GM23338 (cell line): ENCODE results near the gene CNTNAP2. TPM values are rescaled to one million over a fixed set of nuclear protein-coding genes. Genes with fewer than 3 reads are reported as not detected.
"Not testable (repeated sequence)": the region's sequence is repeated elsewhere in the genome, so short reads cannot be mapped to it uniquely, and the experiment has no call there.

Experiments
- ATAC-seq: fragments of 200-7000 bp; cut with Tn5 transposase; 3 replicates; pipeline ENCODE4 v1.9.1; 2020
- DNase-seq: peaks from one replicate; pipeline ENCODE4 v3.0.0-alpha.2; 2015; ENCODE audit warnings: low spot score
- H2AFZ ChIP-seq: fragments of 200-600 bp; sonication (generic); 2 replicates; pipeline ENCODE4 v1.8.0; 2016; ENCODE audit warnings: antibody characterized with exemption, mild to moderate bottlenecking, moderate library complexity
- H3F3A ChIP-seq: fragments of 200-600 bp; sonication (generic); replicated peaks from 2 replicates; pipeline ENCODE4 v1.8.0; 2017; ENCODE audit warnings: antibody characterized with exemption, mixed run types, low read depth
- H3K27ac ChIP-seq: fragments of 200-600 bp; sonication (generic); 2 replicates; pipeline ENCODE4 v1.6.1; 2016; ENCODE audit warnings: low read depth
- H3K27me3 ChIP-seq: fragments of 200-600 bp; sonication (generic); 2 replicates; pipeline ENCODE4 v1.8.0; 2016; ENCODE audit warnings: mild to moderate bottlenecking, mixed run types, moderate library complexity; ENCODE audit not compliant: insufficient read depth
- H3K36me3 ChIP-seq: fragments of 200-600 bp; sonication (generic); 2 replicates; pipeline ENCODE4 v1.8.0; 2016; ENCODE audit warnings: mild to moderate bottlenecking; ENCODE audit not compliant: insufficient read depth
- H3K4me1 ChIP-seq: fragments of 200-600 bp; sonication (generic); 2 replicates; pipeline ENCODE4 v1.8.0; 2016; ENCODE audit warnings: mild to moderate bottlenecking, moderate library complexity; ENCODE audit not compliant: insufficient read depth
- H3K4me2 ChIP-seq: fragments of 200-600 bp; sonication (generic); 2 replicates; pipeline ENCODE4 v1.7.1; 2017; ENCODE audit warnings: mixed run types
- H3K4me3 ChIP-seq: fragments of 200-600 bp; sonication (generic); 2 replicates; pipeline ENCODE4 v1.6.1; 2016; ENCODE audit warnings: mixed run types
- H3K79me2 ChIP-seq: fragments of 200-600 bp; sonication (generic); replicated peaks from 2 replicates; pipeline ENCODE4 v1.8.0; 2017; ENCODE audit warnings: mild to moderate bottlenecking; ENCODE audit not compliant: insufficient read depth
- H3K9me2 ChIP-seq: fragments of 200-600 bp; sonication (generic); 2 replicates; pipeline ENCODE4 v1.8.0; 2017; ENCODE audit not compliant: insufficient read depth
- H4K20me1 ChIP-seq: fragments of 200-600 bp; sonication (generic); replicated peaks from 2 replicates; pipeline ENCODE4 v1.8.0; 2017; ENCODE audit warnings: mild to moderate bottlenecking; ENCODE audit not compliant: insufficient read depth
- H3K27ac Mint-ChIP-seq: 2 replicates; pipeline ENCODE4 v1.8.0; 2020; ENCODE audit warnings: inconsistent platforms, mild to moderate bottlenecking, moderate library complexity, mixed read lengths
- H3K27me3 Mint-ChIP-seq: 3 replicates; pipeline ENCODE4 v1.8.0; 2022; ENCODE audit warnings: low read depth, mild to moderate bottlenecking, moderate library complexity, mixed read lengths, inconsistent platforms; ENCODE audit not compliant: insufficient read depth, poor library complexity
- H3K36me3 Mint-ChIP-seq: 3 replicates; pipeline ENCODE4 v1.8.0; 2021; ENCODE audit warnings: low read depth, mild to moderate bottlenecking, inconsistent platforms, moderate library complexity, mixed read lengths
- H3K4me1 Mint-ChIP-seq: 3 replicates; pipeline ENCODE4 v1.8.0; 2020; ENCODE audit warnings: mild to moderate bottlenecking, inconsistent platforms, mixed read lengths
- H3K4me3 Mint-ChIP-seq: 3 replicates; pipeline ENCODE4 v1.8.0; 2021; ENCODE audit warnings: moderate library complexity, mild to moderate bottlenecking, inconsistent platforms, mixed read lengths
- H3K9me3 Mint-ChIP-seq: 3 replicates; pipeline ENCODE4 v1.8.0; 2020; ENCODE audit warnings: moderate library complexity, mild to moderate bottlenecking, inconsistent platforms, mixed read lengths
- CTCF ChIP-seq, 2 experiments: fragments of 200-600 bp in 1 of 2; sonication (generic) in 1 of 2; conservative IDR thresholded peaks; 2 replicates each; pipeline versions ENCODE4 v1.5.1 to v1.6.1; 2016 to 2017; ENCODE audit warnings: antibody characterized with exemption in 2 of 2, low read depth in 2 of 2, mild to moderate bottlenecking in 2 of 2, moderate library complexity in 1 of 2
- ETS1 ChIP-seq: IDR thresholded peaks from 2 replicates; pipeline ENCODE4 v1.6.1; 2016; ENCODE audit warnings: antibody characterized with exemption
- EZH2 ChIP-seq: fragments of 200-600 bp; sonication (generic); IDR thresholded peaks from one replicate; pipeline ENCODE4 v1.8.0; 2017; ENCODE audit warnings: antibody characterized with exemption, mild to moderate bottlenecking, low read depth; ENCODE audit not compliant: unreplicated experiment
- JUNB ChIP-seq: IDR thresholded peaks from one replicate; pipeline ENCODE4 v1.6.1; 2016; ENCODE audit warnings: antibody characterized with exemption; ENCODE audit not compliant: unreplicated experiment
- ZNF114 ChIP-seq: fragments of 250-450 bp; sonication (Bioruptor Pico); IDR thresholded peaks from 2 replicates; pipeline ENCODE4 v1.5.0; 2020; ENCODE audit warnings: mild to moderate bottlenecking, moderate library complexity
- ZNF331 ChIP-seq: fragments of 250-450 bp; sonication (Bioruptor Pico); IDR thresholded peaks from 2 replicates; pipeline ENCODE4 v1.5.0; 2020; ENCODE audit warnings: low read depth, mild to moderate bottlenecking, moderate library complexity
- polyA plus RNA-seq: library from polyadenylated mRNA; unstranded; fragments of >200 nt; fragmentation: Nextera tagmentation; extraction: Ambion mirVana; gene quantifications from 2 replicates; pipeline ENCODE4 v1.2.1, GENCODE V29; 2016
- total RNA-seq: library from RNA; depleted of rRNA; stranded (reverse); fragments of >200 nt; shearing (Covaris generic); gene quantifications from 2 replicates; pipeline ENCODE4 v1.2.3, GENCODE V29; 2014
- TF ChIP-seq, protein P1 (sequence below): IDR thresholded peaks from one replicate; pipeline ENCODE4 v1.6.1; 2018; ENCODE audit warnings: antibody characterized with exemption; ENCODE audit not compliant: unreplicated experiment

CNTNAP2 gene
- total and polyA plus RNA-seq, 2 experiments from 2014 or later = 38.2 to 61.3 TPM

GRCh38 chr7:148458263-148458662 is 2341.7 kb downstream of the CNTNAP2 start (continued):
- TF ChIP-seq CTCF (conservative IDR thresholded peaks at IDR 0.05; ENCODE audit: low read depth in 2 of 2) (peak in 1 of 2 experiments; percentile 28; a peak in 1 of 4 replicates), EZH2 (no peak), ZNF114 (no peak), ZNF331 (CRISPR knock-in tag) (no peak)

- Histone ChIP-seq H3K4me2 (no peak overlapping the region), H3K27ac (no peak overlapping the region), H3K79me2 (no peaks in the 10 kb centered on the region), H3F3A (0 out of 2 replicates have a peak, but pooled peaks cover 5% of the 10 kb centered on the region), H3K9me2 (peaks cover 5% of the 10 kb centered on the region; the same call in 1 of the 2 replicates), H3K27me3 (no peaks in the 10 kb centered on the region), H3K36me3 (no peaks in the 10 kb centered on the region), H2AFZ (no peak overlapping the region), H3K4me1 (no peaks in the 10 kb centered on the region), H4K20me1 (no peaks in the 10 kb centered on the region), H3K4me3 (no peak overlapping the region)
- peaks cover 6% of the 10 kb centered on the region; the same call in 2 of the 3 replicates for H3K36me3 Mint-ChIP-seq
- H3K4me3 Mint-ChIP-seq = no peak overlapping the region
- H3K27me3 Mint-ChIP-seq = no peaks in the 10 kb centered on the region
- ATAC-seq (no peak), DNase-seq (no peak)
- TF ChIP-seq, protein P1, sequence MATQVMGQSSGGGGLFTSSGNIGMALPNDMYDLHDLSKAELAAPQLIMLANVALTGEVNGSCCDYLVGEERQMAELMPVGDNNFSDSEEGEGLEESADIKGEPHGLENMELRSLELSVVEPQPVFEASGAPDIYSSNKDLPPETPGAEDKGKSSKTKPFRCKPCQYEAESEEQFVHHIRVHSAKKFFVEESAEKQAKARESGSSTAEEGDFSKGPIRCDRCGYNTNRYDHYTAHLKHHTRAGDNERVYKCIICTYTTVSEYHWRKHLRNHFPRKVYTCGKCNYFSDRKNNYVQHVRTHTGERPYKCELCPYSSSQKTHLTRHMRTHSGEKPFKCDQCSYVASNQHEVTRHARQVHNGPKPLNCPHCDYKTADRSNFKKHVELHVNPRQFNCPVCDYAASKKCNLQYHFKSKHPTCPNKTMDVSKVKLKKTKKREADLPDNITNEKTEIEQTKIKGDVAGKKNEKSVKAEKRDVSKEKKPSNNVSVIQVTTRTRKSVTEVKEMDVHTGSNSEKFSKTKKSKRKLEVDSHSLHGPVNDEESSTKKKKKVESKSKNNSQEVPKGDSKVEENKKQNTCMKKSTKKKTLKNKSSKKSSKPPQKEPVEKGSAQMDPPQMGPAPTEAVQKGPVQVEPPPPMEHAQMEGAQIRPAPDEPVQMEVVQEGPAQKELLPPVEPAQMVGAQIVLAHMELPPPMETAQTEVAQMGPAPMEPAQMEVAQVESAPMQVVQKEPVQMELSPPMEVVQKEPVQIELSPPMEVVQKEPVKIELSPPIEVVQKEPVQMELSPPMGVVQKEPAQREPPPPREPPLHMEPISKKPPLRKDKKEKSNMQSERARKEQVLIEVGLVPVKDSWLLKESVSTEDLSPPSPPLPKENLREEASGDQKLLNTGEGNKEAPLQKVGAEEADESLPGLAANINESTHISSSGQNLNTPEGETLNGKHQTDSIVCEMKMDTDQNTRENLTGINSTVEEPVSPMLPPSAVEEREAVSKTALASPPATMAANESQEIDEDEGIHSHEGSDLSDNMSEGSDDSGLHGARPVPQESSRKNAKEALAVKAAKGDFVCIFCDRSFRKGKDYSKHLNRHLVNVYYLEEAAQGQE = no peak
- TF ChIP-seq JUNB = no peak
- no peak for TF ChIP-seq ETS1
- peaks cover 13% of the 10 kb centered on the region for H3K9me3 Mint-ChIP-seq
- H3K4me1 Mint-ChIP-seq = no peaks in the 10 kb centered on the region; the same call in 2 of the 3 replicates
- no peak overlapping the region for H3K27ac Mint-ChIP-seq
Measured at GRCh38 chr7:148461392-148462179, 2345.0 kb downstream of the CNTNAP2 start.

DNA sequence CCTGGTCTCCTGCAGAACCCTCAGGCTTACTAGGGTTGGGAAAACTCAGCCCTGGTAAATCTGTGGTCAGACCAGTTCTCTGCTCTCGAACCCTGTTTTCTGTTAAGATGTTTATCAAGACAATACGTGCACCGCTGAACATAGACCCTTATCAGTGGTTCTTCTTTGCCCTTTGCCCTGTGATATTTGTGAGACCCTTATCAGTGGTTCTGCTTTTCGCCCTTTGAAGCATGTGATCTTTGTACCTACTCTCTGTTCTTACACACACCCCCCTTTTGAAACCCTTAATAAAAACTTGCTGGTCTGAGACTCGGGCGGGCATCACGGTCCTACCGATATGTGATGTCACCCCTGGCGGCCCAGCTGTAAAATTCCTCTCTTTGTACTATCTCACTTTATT is 2346.2 kb downstream of the CNTNAP2 start:
- H3K4me3 Mint-ChIP-seq, H3F3A ChIP-seq, H3K36me3 Mint-ChIP-seq, H3K9me2 ChIP-seq, H3K79me2 ChIP-seq, DNase-seq, H3K4me3 ChIP-seq, H3K4me1 Mint-ChIP-seq, H3K27me3 Mint-ChIP-seq, H3K4me2 ChIP-seq, H3K27ac Mint-ChIP-seq, H3K27me3 ChIP-seq, H3K4me1 ChIP-seq, H3K27ac ChIP-seq, H3K36me3 ChIP-seq, ATAC-seq, H2AFZ ChIP-seq, H4K20me1 ChIP-seq: not testable (repeated sequence)
- H3K9me3 Mint-ChIP-seq = peaks cover 13% of the 10 kb centered on the region
